OCI-LY7 (cell line): Measurements from ENCODE around the gene DEPDC1.

Experiments
- EZH2phosphoT487 ChIP-seq: fragments of 200-600 bp; sonication (generic); IDR thresholded peaks from 2 replicates; pipeline ENCODE4 v1.6.1; 2018; ENCODE audit warnings: low read depth, borderline replicate concordance, mild to moderate bottlenecking, mixed run types, antibody characterized with exemption, low read length, moderate library complexity, mixed read lengths
- TF ChIP-seq, protein P1 (sequence below): fragments of 200-600 bp; sonication (generic); conservative IDR thresholded peaks from 2 replicates; pipeline ENCODE4 v1.5.1; 2014; ENCODE audit warnings: mild to moderate bottlenecking, antibody characterized with exemption, low read length, moderate library complexity, mixed read lengths

- TF ChIP-seq EZH2phosphoT487: no peak
- TF ChIP-seq, protein P1, sequence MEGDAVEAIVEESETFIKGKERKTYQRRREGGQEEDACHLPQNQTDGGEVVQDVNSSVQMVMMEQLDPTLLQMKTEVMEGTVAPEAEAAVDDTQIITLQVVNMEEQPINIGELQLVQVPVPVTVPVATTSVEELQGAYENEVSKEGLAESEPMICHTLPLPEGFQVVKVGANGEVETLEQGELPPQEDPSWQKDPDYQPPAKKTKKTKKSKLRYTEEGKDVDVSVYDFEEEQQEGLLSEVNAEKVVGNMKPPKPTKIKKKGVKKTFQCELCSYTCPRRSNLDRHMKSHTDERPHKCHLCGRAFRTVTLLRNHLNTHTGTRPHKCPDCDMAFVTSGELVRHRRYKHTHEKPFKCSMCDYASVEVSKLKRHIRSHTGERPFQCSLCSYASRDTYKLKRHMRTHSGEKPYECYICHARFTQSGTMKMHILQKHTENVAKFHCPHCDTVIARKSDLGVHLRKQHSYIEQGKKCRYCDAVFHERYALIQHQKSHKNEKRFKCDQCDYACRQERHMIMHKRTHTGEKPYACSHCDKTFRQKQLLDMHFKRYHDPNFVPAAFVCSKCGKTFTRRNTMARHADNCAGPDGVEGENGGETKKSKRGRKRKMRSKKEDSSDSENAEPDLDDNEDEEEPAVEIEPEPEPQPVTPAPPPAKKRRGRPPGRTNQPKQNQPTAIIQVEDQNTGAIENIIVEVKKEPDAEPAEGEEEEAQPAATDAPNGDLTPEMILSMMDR: no peak
These were observed 70.3 kb downstream of the DEPDC1 start for GRCh38 chr1:68426594-68426993.
